Stimulated activated effector memory CD8-positive, alpha-beta T cell treated with anti-CD3 and anti-CD28 coated beads, Interleukin-12 subunit alpha, Interleukin-12 subunit beta, amount 100 ng/mL, for 72 hours (primary cell): ENCODE data around the gene RPL4.
"Not testable (repeated sequence)": the region's sequence is repeated elsewhere in the genome, so short reads cannot be mapped to it uniquely, and the experiment has no call there.

Source experiments
- ATAC-seq: fragments of 150-1000 bp; cut with Tn5 transposase; 2 replicates; pipeline ENCODE4 v1.10.0; 2021
- DNase-seq, 2 donors: peaks; one replicate each; pipeline ENCODE4 v3.0.0; 2021 to 2022; ENCODE audit warnings: low spot score in 2 of 2
- H3K27ac Mint-ChIP-seq: one replicate; pipeline ENCODE4 v1.8.0; 2022; ENCODE audit warnings: mild to moderate bottlenecking, mixed read lengths
- H3K36me3 Mint-ChIP-seq: one replicate; pipeline ENCODE4 v1.8.0; 2022; ENCODE audit warnings: mild to moderate bottlenecking, mixed read lengths
- H3K4me1 Mint-ChIP-seq: one replicate; pipeline ENCODE4 v1.8.0; 2022; ENCODE audit warnings: mixed read lengths
- H3K4me3 Mint-ChIP-seq: one replicate; pipeline ENCODE4 v1.8.0; 2022; ENCODE audit warnings: mild to moderate bottlenecking, mixed read lengths
- H3K9me3 Mint-ChIP-seq: one replicate; pipeline ENCODE4 v1.8.0; 2022; ENCODE audit warnings: mixed read lengths

Gene RPL4

GRCh38 chr15:66476535-66476934 lies 28.1 kb downstream of the RPL4 start:
- ATAC-seq (peak; percentile 42), DNase-seq (no peak)
- no peak overlapping the region for H3K4me3 Mint-ChIP-seq
- H3K27ac Mint-ChIP-seq, result peak overlapping the region; percentile 81
- no peaks in the 10 kb centered on the region for H3K9me3 Mint-ChIP-seq
- H3K36me3 Mint-ChIP-seq, result peaks cover 81% of the 10 kb centered on the region
- peaks cover 55% of the 10 kb centered on the region for H3K4me1 Mint-ChIP-seq

GRCh38 chr15:66474963-66475362 lies 29.7 kb downstream of the RPL4 start:
- Mint-ChIP-seq H3K4me1 (peaks cover 69% of the 10 kb centered on the region), H3K4me3 (no peak overlapping the region), H3K27ac (peak overlapping the region; percentile 81), H3K36me3 (peaks cover 82% of the 10 kb centered on the region), H3K9me3 (no peaks in the 10 kb centered on the region)
- ATAC-seq, result no peak
- DNase-seq, result no peak

- DNase-seq (no peak), ATAC-seq (no peak)
- H3K4me1 Mint-ChIP-seq, result peaks cover 62% of the 10 kb centered on the region
- no peak overlapping the region for H3K4me3 Mint-ChIP-seq
- H3K36me3 Mint-ChIP-seq, result peaks cover 82% of the 10 kb centered on the region
- peak overlapping the region; percentile 84 for H3K27ac Mint-ChIP-seq
- H3K9me3 Mint-ChIP-seq, result no peaks in the 10 kb centered on the region
These were observed 30.5 kb downstream of the RPL4 start for GRCh38 chr15:66474135-66474534.

GRCh38 chr15:66472176-66472999 lies 32.3 kb downstream of the RPL4 start:
- peak; percentile 77 for ATAC-seq
- Mint-ChIP-seq H3K4me1 (peaks cover 60% of the 10 kb centered on the region), H3K9me3 (no peaks in the 10 kb centered on the region), H3K36me3 (peaks cover 89% of the 10 kb centered on the region), H3K27ac (peak overlapping the region; percentile 69), H3K4me3 (no peak overlapping the region)
- DNase-seq, result peak in 1 of 2 donors; percentile 58

- Mint-ChIP-seq H3K4me1 (peaks cover 44% of the 10 kb centered on the region), H3K36me3 (peaks cover 91% of the 10 kb centered on the region)
- H3K27ac Mint-ChIP-seq, ATAC-seq, H3K9me3 Mint-ChIP-seq, H3K4me3 Mint-ChIP-seq, DNase-seq: not testable (repeated sequence)
These were observed 33.8 kb downstream of the RPL4 start for GRCh38 chr15:66470825-66471224.

GRCh38 chr15:66467162-66468040 lies 37.3 kb downstream of the RPL4 start:
- ATAC-seq, H3K9me3 Mint-ChIP-seq, DNase-seq, H3K4me3 Mint-ChIP-seq, H3K27ac Mint-ChIP-seq: not testable (repeated sequence)
- H3K36me3 Mint-ChIP-seq, result peaks cover 87% of the 10 kb centered on the region
- peaks cover 19% of the 10 kb centered on the region for H3K4me1 Mint-ChIP-seq

- H3K4me3 Mint-ChIP-seq, H3K27ac Mint-ChIP-seq, H3K4me1 Mint-ChIP-seq, ATAC-seq, DNase-seq, H3K9me3 Mint-ChIP-seq: not testable (repeated sequence)
- H3K36me3 Mint-ChIP-seq, result peaks cover 84% of the 10 kb centered on the region
These were observed 39.4 kb downstream of the RPL4 start for GRCh38 chr15:66465294-66465693.

- ATAC-seq, result no peak
- Mint-ChIP-seq H3K36me3 (peaks cover 84% of the 10 kb centered on the region), H3K9me3 (no peaks in the 10 kb centered on the region), H3K4me1 (peaks cover 13% of the 10 kb centered on the region), H3K4me3 (no peak overlapping the region), H3K27ac (peak overlapping the region; percentile 48)
- DNase-seq, result no peak
These were observed 42.0 kb downstream of the RPL4 start for GRCh38 chr15:66462627-66463026.

- Mint-ChIP-seq H3K9me3 (no peaks in the 10 kb centered on the region), H3K27ac (no peak overlapping the region), H3K36me3 (peaks cover 86% of the 10 kb centered on the region), H3K4me3 (no peak overlapping the region), H3K4me1 (peaks cover 13% of the 10 kb centered on the region)
- DNase-seq (no peak), ATAC-seq (no peak)
These were observed 42.7 kb downstream of the RPL4 start for GRCh38 chr15:66461917-66462316.

- H3K36me3 Mint-ChIP-seq, result peaks cover 86% of the 10 kb centered on the region
- ATAC-seq, H3K9me3 Mint-ChIP-seq, H3K4me3 Mint-ChIP-seq, DNase-seq, H3K27ac Mint-ChIP-seq: not testable (repeated sequence)
- H3K4me1 Mint-ChIP-seq, result peaks cover 18% of the 10 kb centered on the region
These were observed 43.4 kb downstream of the RPL4 start for GRCh38 chr15:66461294-66461693.

- Mint-ChIP-seq H3K36me3 (peaks cover 84% of the 10 kb centered on the region), H3K4me3 (no peak overlapping the region), H3K27ac (peak overlapping the region; percentile 4), H3K9me3 (no peaks in the 10 kb centered on the region), H3K4me1 (peaks cover 24% of the 10 kb centered on the region)
- DNase-seq (no peak), ATAC-seq (no peak)
These were observed 44.6 kb downstream of the RPL4 start for GRCh38 chr15:66459818-66460615.

GRCh38 chr15:66456211-66456610 lies 48.4 kb downstream of the RPL4 start:
- ATAC-seq (peak; percentile 94), DNase-seq (peak in 1 of 2 donors; percentile 54)
- Mint-ChIP-seq H3K4me1 (peaks cover 24% of the 10 kb centered on the region), H3K4me3 (no peak overlapping the region), H3K36me3 (peaks cover 88% of the 10 kb centered on the region), H3K27ac (peak overlapping the region; percentile 71), H3K9me3 (no peaks in the 10 kb centered on the region)

- no peak overlapping the region for H3K4me3 Mint-ChIP-seq
- H3K9me3 Mint-ChIP-seq, result no peaks in the 10 kb centered on the region
- ATAC-seq, result no peak
- no peak for DNase-seq
- H3K36me3 Mint-ChIP-seq, result peaks cover 74% of the 10 kb centered on the region
- H3K4me1 Mint-ChIP-seq, result peaks cover 11% of the 10 kb centered on the region
- no peak overlapping the region for H3K27ac Mint-ChIP-seq
These were observed 50.5 kb downstream of the RPL4 start for GRCh38 chr15:66454143-66454542.

GRCh38 chr15:66452971-66453580 lies 51.6 kb downstream of the RPL4 start:
- DNase-seq (no peak), ATAC-seq (no peak)
- Mint-ChIP-seq H3K4me1 (peaks cover 11% of the 10 kb centered on the region), H3K27ac (no peak overlapping the region), H3K36me3 (peaks cover 74% of the 10 kb centered on the region), H3K9me3 (no peaks in the 10 kb centered on the region), H3K4me3 (no peak overlapping the region)
